KMS-11 (cell line): Measurements from ENCODE around the gene TBATA.

Source experiments
- H2AFZ ChIP-seq: fragments of 200-600 bp; sonication (generic); 2 replicates; pipeline ENCODE4 v1.6.1; 2016; ENCODE audit warnings: antibody characterized with exemption, mixed run types, low read depth
- H3K27ac ChIP-seq: fragments of 200-600 bp; sonication (generic); 2 replicates; pipeline ENCODE4 v1.6.1; 2016; ENCODE audit warnings: mild to moderate bottlenecking, mixed run types
- H3K27me3 ChIP-seq: fragments of 200-600 bp; sonication (generic); 2 replicates; pipeline ENCODE4 v1.6.1; 2017; ENCODE audit warnings: mild to moderate bottlenecking, low read depth, mixed run types, moderate library complexity; ENCODE audit not compliant: insufficient read depth
- H3K36me3 ChIP-seq: fragments of 200-600 bp; sonication (generic); 2 replicates; pipeline ENCODE4 v1.6.1; 2017; ENCODE audit warnings: mild to moderate bottlenecking, mixed run types; ENCODE audit not compliant: insufficient read depth
- H3K4me1 ChIP-seq: fragments of 200-600 bp; sonication (generic); 2 replicates; pipeline ENCODE4 v1.6.1; 2016; ENCODE audit warnings: mild to moderate bottlenecking, low read depth, mixed run types; ENCODE audit not compliant: poor library complexity, severe bottlenecking
- H3K4me2 ChIP-seq: fragments of 200-600 bp; sonication (generic); 2 replicates; pipeline ENCODE4 v1.7.0; 2016; ENCODE audit warnings: mild to moderate bottlenecking, mixed run types
- H3K4me3 ChIP-seq: fragments of 200-600 bp; sonication (generic); IDR thresholded peaks from 2 replicates; pipeline ENCODE4 v1.6.1; 2017; ENCODE audit warnings: low read depth, low read length, mixed read lengths; ENCODE audit not compliant: insufficient read depth
- H3K79me2 ChIP-seq: fragments of 200-600 bp; sonication (generic); 2 replicates; pipeline ENCODE4 v1.6.1; 2016; ENCODE audit warnings: low read depth, mixed run types; ENCODE audit not compliant: insufficient read depth
- H3K9ac ChIP-seq: fragments of 200-600 bp; sonication (generic); 2 replicates; pipeline ENCODE4 v1.6.1; 2016; ENCODE audit warnings: mild to moderate bottlenecking, mixed run types
- H4K20me1 ChIP-seq: fragments of 200-600 bp; sonication (generic); 2 replicates; pipeline ENCODE4 v1.6.1; 2016; ENCODE audit warnings: mild to moderate bottlenecking, mixed run types; ENCODE audit not compliant: insufficient read depth
- CTCF ChIP-seq: fragments of 200-600 bp; sonication (generic); conservative IDR thresholded peaks from 2 replicates; pipeline ENCODE4 v1.6.1; 2017; ENCODE audit warnings: low read depth, mild to moderate bottlenecking, antibody characterized with exemption, low read length, moderate library complexity, mixed read lengths

The TBATA gene

GRCh38 chr10:70765794-70766594 is 19.2 kb downstream of the TBATA start:
- H4K20me1 ChIP-seq, result no peaks in the 10 kb centered on the region
- no peak for TF ChIP-seq CTCF
- no peak overlapping the region for H3K4me2 ChIP-seq
- H3K27ac ChIP-seq, result no peak overlapping the region
- no peak overlapping the region for H3K4me3 ChIP-seq
- H2AFZ ChIP-seq, result no peak overlapping the region
- H3K4me1 ChIP-seq, result no peaks in the 10 kb centered on the region
- H3K36me3 ChIP-seq, result no peaks in the 10 kb centered on the region
- H3K79me2 ChIP-seq, result no peaks in the 10 kb centered on the region
- no peaks in the 10 kb centered on the region; the same call in 1 of the 2 replicates for H3K27me3 ChIP-seq
- no peak overlapping the region for H3K9ac ChIP-seq

- Histone ChIP-seq H3K4me1 (no peaks in the 10 kb centered on the region), H3K9ac (no peak overlapping the region)
Observed at GRCh38 chr10:70763567-70763966, 21.6 kb downstream of the TBATA start.

GRCh38 chr10:70762441-70763175 is 22.6 kb downstream of the TBATA start:
- Histone ChIP-seq H3K79me2 (no peaks in the 10 kb centered on the region), H3K4me1 (no peaks in the 10 kb centered on the region), H3K27ac (no peak overlapping the region), H3K4me2 (no peak overlapping the region), H3K4me3 (no peak overlapping the region), H4K20me1 (no peaks in the 10 kb centered on the region), H3K36me3 (no peaks in the 10 kb centered on the region), H3K9ac (no peak overlapping the region), H3K27me3 (no peaks in the 10 kb centered on the region; the same call in 1 of the 2 replicates), H2AFZ (no peak overlapping the region)
- no peak for TF ChIP-seq CTCF

More at GRCh38 chr10:70763567-70763966, 21.6 kb downstream of the TBATA start:
- Histone ChIP-seq H2AFZ (no peak overlapping the region), H3K27ac (no peak overlapping the region), H3K4me3 (no peak overlapping the region), H3K36me3 (no peaks in the 10 kb centered on the region), H4K20me1 (no peaks in the 10 kb centered on the region), H3K79me2 (no peaks in the 10 kb centered on the region), H3K27me3 (no peaks in the 10 kb centered on the region; the same call in 1 of the 2 replicates), H3K4me2 (no peak overlapping the region)
- TF ChIP-seq CTCF, result no peak

GRCh38 chr10:70761727-70762350 is 23.3 kb downstream of the TBATA start:
- H2AFZ ChIP-seq, result no peak overlapping the region
- H3K9ac ChIP-seq, result no peak overlapping the region
- no peaks in the 10 kb centered on the region for H3K36me3 ChIP-seq
- no peak overlapping the region for H3K27ac ChIP-seq
- no peaks in the 10 kb centered on the region for H4K20me1 ChIP-seq
- H3K4me2 ChIP-seq, result no peak overlapping the region
- no peak for TF ChIP-seq CTCF
- no peaks in the 10 kb centered on the region; the same call in 1 of the 2 replicates for H3K27me3 ChIP-seq
- no peak overlapping the region for H3K4me3 ChIP-seq
- H3K4me1 ChIP-seq, result no peaks in the 10 kb centered on the region
- H3K79me2 ChIP-seq, result no peaks in the 10 kb centered on the region
